Measurements from ENCODE around the gene ZBTB18. TPM values are rescaled to one million over a fixed set of nuclear protein-coding genes. Genes with fewer than 3 reads are reported as not detected.

ZBTB18 gene
- total RNA-seq, 1 experiment from 2014 or later: 1.8 TPM

- Histone ChIP-seq H3K4me2 (ENCODE audit: low read length) (no peak overlapping the region), H3K4me3 (replicated peaks in 1 of 2; ENCODE audit: low read depth in 1 of 2, low read length in 2 of 2) (no peak overlapping the region), H3K9ac (ENCODE audit: low read length) (no peak overlapping the region), H3K9me3 (ENCODE audit: control insufficient read depth in 1 of 2, insufficient read depth in 1 of 2, low read depth in 1 of 2, low read length in 2 of 2) (no peaks in the 10 kb centered on the region), H3K4me1 (ENCODE audit: control insufficient read depth in 1 of 2, insufficient read depth in 2 of 2, low read length in 2 of 2) (no peaks in the 10 kb centered on the region), H2AFZ (ENCODE audit: low read depth, low read length, poor library complexity, severe bottlenecking) (no peak overlapping the region), H3K36me3 (ENCODE audit: control insufficient read depth in 1 of 2, insufficient read depth in 2 of 2, low read length in 2 of 2) (no peaks in the 10 kb centered on the region), H3K9me2 (ENCODE audit: insufficient read depth) (no peaks in the 10 kb centered on the region), H3K79me2 (ENCODE audit: insufficient read depth, low read length) (no peaks in the 10 kb centered on the region), H4K20me1 (ENCODE audit: insufficient read depth) (no peaks in the 10 kb centered on the region), H3K27ac (ENCODE audit: low read depth, low read length) (no peak overlapping the region), H3K27me3 (ENCODE audit: insufficient read depth, low read length) (peaks cover 65% of the 10 kb centered on the region)
- ChIA-PET RAD21 (ENCODE audit: low non-redundant PET in 1 of 2, low total read pairs in 2 of 2, uncharacterized antibody in 2 of 2, unreplicated experiment in 2 of 2) (no interaction called here), POLR2A (no interaction called here), CTCF (no interaction called here)
- ATAC-seq (no peak), DNase-seq (ENCODE audit: low read depth, low spot score) (no peak)
- BruUV-seq (replicated peaks): no TSS peak
- TF ChIP-seq SP1 (IDR thresholded peaks at IDR 0.05; ENCODE audit: low read depth) (no peak), JUND (IDR thresholded peaks at IDR 0.05) (no peak), SRF (IDR thresholded peaks at IDR 0.05; ENCODE audit: low read depth) (no peak), ATF3 (IDR thresholded peaks at IDR 0.05) (no peak), REST (IDR thresholded peaks at IDR 0.05; ENCODE audit: low read depth) (no peak), EZH2 (IDR thresholded peaks at IDR 0.05) (no peak), ELF1 (IDR thresholded peaks at IDR 0.05; ENCODE audit: borderline replicate concordance, low read depth) (no peak), FOSL1 (IDR thresholded peaks at IDR 0.05; ENCODE audit: low read depth) (no peak), ZBTB33 (IDR thresholded peaks at IDR 0.05; ENCODE audit: extremely low read depth, insufficient replicate concordance, low read length) (no peak), EZH2phosphoT487 (IDR thresholded peaks at IDR 0.05; ENCODE audit: borderline replicate concordance) (no peak), CTCF (IDR thresholded peaks at IDR 0.05 in 2 of 3, conservative IDR thresholded peaks at IDR 0.05 in 1 of 3; ENCODE audit: borderline replicate concordance in 1 of 3, insufficient read depth in 1 of 3, low read depth in 2 of 3, low read length in 2 of 3) (no peak), YY1 (IDR thresholded peaks at IDR 0.05; ENCODE audit: extremely low read depth, insufficient replicate concordance, low read depth, low read length) (no peak), SIN3A (IDR thresholded peaks at IDR 0.05; ENCODE audit: low read depth) (no peak)
- intact Hi-C loops (cut with micrococcal nuclease): no loop called here
Observed at GRCh38 chr1:244085891-244086290, 34.8 kb downstream of the ZBTB18 start.

Measured in HCT116 (cell line).